Activated B cell treated with CpG ODN at 0.5 μM for 24 hours (primary cell): ENCODE measurements around the gene TMEM82. TPM values are rescaled to one million over a fixed set of nuclear protein-coding genes. Genes with fewer than 3 reads are reported as not detected.

Source experiments
- total RNA-seq: library from RNA; stranded (reverse); gene quantifications from 2 replicates; pipeline ENCODE4 v1.2.3, GENCODE V29; 2022

The TMEM82 gene
- total RNA-seq, 1 donor from 2014 or later: not detected

Other genes starting within 250 kb of the TMEM82 start
- 13.4 and 15.7 TPM in 2 replicates for gene CASP9, start 218.3 kb upstream of the TMEM82 start, total RNA-seq
- 35.5 and 35.9 TPM in 2 replicates for gene DNAJC16, start 215.7 kb upstream of the TMEM82 start, total RNA-seq
- gene AGMAT, start 157.4 kb upstream of the TMEM82 start, total RNA-seq: 8.1 TPM in 2 replicates
- gene DDI2, start 125.0 kb upstream of the TMEM82 start, total RNA-seq: 45.8 and 59.1 TPM in 2 replicates
- gene PLEKHM2, start 58.2 kb upstream of the TMEM82 start, total RNA-seq: 100 and 105 TPM in 2 replicates
- gene SLC25A34, start 6.2 kb upstream of the TMEM82 start, total RNA-seq: 3.8 and 5.8 TPM in 2 replicates
- 0.15 TPM in 1 of 2 replicates, not detected in the other for gene FBLIM1, start 16.3 kb downstream of the TMEM82 start, total RNA-seq
- 1.7 and 1.9 TPM in 2 replicates for gene UQCRHL, start 65.2 kb downstream of the TMEM82 start, total RNA-seq
- 116 and 123 TPM in 2 replicates for gene SPEN, start 105.2 kb downstream of the TMEM82 start, total RNA-seq
- gene ZBTB17, start 233.6 kb downstream of the TMEM82 start, total RNA-seq: 109 and 121 TPM in 2 replicates